NCI-H526 treated with DMSO at 0.1 percent for 48 hours (cell line): ENCODE results near the gene FRY.
A peak's percentile ranks its signal among the peaks of the same experiment; 100 is the strongest.
"Not testable (repeated sequence)": the region's sequence is repeated elsewhere in the genome, so short reads cannot be mapped to it uniquely, and the experiment has no call there.

Experiments
- DNase-seq: peaks from one replicate; lab custom pipeline; 2025; lab: John Stamatoyannopoulos, UW

The FRY gene

DNA sequence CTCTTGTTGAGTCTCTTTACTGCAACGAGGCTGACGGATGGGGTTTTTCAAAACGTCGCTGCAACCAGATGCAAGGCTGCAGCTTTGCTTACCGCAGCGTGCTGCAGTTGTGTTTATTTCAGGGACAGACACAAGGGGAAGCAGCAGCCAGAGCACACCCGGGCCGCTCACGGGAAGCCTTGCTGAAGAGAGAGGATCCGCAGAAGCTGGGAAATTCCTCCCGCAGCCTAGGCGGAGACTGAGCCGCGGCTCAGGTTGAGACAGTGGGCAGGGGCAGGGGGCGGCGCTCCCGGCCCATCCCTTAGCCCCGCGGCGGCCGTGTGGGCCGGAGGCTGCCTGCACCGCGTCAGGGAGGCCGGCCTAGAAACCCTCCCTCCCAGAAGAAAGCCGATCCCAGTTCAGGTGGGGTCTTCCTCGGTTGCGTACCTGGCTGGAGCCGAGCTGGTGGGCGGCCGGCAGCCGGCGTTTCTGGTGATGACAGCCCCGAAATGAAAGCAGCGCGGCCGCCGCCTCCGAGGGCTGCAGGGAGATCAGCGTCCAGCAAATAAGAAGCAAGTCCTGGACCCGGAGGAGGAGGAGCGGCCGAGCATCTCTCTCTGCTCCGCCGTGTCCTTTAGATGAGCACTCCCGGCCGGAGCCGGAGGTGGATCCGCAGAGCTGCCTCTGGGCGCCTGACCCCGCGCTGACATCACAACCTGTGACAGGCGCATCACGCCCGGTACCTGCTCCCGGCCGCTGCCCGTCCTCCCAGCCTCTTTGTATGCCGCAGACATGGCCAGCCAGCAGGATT is at the start of gene FRY:
TSS of gene FRY (plus strand) at position 750 of the 790 bp plus-strand sequence. CDS start at position 772, 22 bp downstream.
- peak; percentile 86 for DNase-seq

- DNase-seq, result no peak
Measured at GRCh38 chr13:31982124-31982523, 49.5 kb upstream of the FRY start.

DNA sequence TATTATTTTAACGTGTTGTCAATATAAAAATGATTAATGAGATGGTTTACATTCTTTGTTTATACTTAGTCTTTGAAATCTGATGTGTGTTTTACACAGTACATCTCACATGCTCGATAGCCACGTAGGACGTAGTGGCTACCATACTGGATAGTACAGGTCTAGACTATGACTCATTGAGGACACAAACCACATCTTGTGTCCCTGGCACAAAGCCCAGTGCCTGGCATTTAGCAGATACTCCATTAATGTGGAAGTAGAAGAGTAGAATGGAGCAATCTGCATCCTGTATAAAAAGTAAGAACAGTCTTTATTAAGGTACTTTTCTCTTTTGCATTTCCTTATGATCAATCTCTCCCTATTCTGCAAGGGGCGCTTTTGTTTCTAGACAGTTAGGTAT is 49.0 kb upstream of the FRY start:
- DNase-seq, result no peak

- not testable (repeated sequence) for DNase-seq
Measured at GRCh38 chr13:31983696-31984095, 47.9 kb upstream of the FRY start.

- DNase-seq, result not testable (repeated sequence)
Measured at GRCh38 chr13:31984388-31984787, 47.2 kb upstream of the FRY start.

DNA sequence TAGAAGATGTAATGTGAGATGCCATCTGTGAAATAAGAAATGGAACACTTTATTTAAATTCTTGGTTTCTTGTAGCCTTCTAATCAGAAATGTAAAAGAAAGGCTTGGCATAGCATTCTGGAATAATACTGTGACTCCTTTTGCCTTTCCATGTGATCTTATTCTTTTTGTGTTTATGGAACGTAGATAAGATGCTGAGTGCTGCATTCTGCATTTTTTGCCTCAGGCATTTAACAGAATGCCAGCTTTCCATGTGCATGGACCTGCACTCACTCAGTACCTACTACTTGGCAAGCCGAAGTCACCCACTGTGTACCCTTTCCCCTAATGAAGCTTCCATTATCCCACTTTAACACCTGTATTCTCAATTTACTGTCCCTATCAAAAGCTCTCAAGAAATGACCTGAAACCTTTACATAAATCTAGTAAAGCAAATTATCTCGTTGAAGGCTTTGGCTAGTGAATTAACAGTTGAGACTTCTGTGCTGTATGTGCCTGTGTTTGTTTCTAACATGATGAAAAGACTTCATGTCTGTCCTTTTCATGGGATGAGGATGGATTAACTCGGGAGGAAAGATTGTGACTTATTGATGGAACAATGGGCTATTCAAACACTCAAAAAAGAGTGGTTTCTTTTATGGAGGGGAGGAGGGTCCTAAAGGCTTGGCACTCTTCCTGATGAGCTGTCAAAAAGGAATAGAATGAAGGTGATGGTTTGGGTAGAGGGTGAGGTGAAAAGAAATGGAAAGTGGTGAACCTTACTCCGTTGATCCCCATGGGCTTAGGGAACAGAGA is 44.7 kb upstream of the FRY start:
- DNase-seq, result no peak

GRCh38 chr13:31987535-31988170 is 43.9 kb upstream of the FRY start:
- DNase-seq, result no peak

DNA sequence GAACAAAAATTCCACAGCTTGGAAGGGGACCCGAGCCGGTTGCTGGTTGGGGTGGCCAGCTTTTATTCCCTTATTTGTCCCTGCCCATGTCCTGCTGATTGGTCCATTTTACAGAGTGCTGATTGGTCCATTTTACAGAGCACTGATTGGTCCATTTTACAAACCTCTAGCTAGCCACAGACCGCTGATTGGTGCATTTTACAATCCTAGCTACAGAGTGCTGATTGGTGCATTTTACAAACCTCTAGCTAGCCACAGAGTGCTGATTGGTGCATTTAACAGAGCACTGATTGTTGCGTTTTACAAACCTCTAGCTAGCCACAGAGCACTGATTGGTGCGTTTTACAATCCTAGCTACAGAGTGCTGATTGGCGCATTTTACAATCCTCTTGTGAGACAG is 37.2 kb upstream of the FRY start:
- not testable (repeated sequence) for DNase-seq

- no peak for DNase-seq
Measured at GRCh38 chr13:31996601-31997000, 35.0 kb upstream of the FRY start.

GRCh38 chr13:31997641-31998040 is 33.9 kb upstream of the FRY start:
- DNase-seq, result no peak

- DNase-seq, result no peak
Measured at GRCh38 chr13:31998131-31998530, 33.4 kb upstream of the FRY start.

DNA sequence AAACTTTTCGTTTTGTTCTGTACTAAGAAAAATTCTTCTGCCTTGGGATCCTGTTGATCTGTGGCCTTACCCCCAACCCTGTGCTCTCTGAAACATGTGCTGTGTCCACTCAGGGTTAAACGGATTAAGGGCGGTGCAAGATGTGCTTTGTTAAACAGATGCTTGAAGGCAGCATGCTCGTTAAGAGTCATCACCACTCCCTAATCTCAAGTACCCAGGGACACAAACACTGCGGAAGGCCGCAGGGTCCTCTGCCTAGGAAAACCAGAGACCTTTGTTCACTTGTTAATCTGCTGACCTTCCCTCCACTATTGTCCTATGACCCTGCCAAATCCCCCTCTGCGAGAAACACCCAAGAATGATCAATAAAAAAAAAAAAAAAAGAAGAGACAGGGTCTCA is 30.8 kb upstream of the FRY start:
- DNase-seq, result not testable (repeated sequence)

GRCh38 chr13:32001154-32001768 is 30.3 kb upstream of the FRY start:
- DNase-seq, result no peak

GRCh38 chr13:32001769-32002168 is 29.8 kb upstream of the FRY start:
- DNase-seq, result no peak

- no peak for DNase-seq
Measured at GRCh38 chr13:32002873-32003272, 28.7 kb upstream of the FRY start.

GRCh38 chr13:32007494-32007893 is 24.1 kb upstream of the FRY start:
- DNase-seq, result no peak

GRCh38 chr13:32008518-32009175 is 22.9 kb upstream of the FRY start:
- no peak for DNase-seq

DNA sequence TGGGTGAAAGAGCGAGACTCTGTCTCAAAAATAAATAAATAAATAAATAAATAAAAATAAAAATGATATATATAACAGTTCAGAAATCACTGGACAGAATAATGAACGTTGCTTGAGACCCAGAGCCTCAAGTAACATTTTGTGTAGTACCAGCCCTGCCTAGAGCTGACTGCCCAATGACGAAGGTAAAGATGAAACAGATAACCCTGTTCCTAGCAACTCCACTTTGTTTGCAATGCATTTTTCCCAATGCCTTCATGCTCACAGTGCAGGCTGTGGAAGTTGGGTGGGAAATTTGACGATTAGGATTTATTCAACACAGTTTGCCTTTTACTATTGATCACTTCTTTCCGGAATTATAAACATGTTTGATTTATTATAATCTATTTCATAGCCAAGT is 22.2 kb upstream of the FRY start:
- no peak for DNase-seq

DNA sequence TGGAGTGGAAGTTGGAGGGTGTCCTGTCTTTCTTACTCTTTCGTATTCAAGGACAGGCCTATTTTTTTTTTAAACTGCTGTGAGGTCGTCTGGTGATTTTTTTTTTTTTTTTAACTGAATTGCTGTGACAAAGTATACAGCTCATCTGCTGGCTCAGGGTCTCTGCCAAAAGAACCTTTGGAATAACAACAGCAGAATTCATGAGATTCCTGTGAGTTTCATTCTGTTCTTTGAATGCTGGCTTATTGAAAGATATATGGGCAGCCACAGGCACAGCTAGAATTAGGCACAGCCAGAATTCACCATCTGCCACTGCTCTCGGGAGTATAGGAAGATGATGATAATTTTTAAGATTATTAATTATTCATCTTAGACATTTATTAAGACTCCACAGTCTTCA is 21.4 kb upstream of the FRY start:
- DNase-seq, result no peak

- no peak for DNase-seq
Measured at GRCh38 chr13:32011971-32012370, 19.6 kb upstream of the FRY start.

- DNase-seq, result no peak
Measured at GRCh38 chr13:32013181-32013580, 18.4 kb upstream of the FRY start.

DNA sequence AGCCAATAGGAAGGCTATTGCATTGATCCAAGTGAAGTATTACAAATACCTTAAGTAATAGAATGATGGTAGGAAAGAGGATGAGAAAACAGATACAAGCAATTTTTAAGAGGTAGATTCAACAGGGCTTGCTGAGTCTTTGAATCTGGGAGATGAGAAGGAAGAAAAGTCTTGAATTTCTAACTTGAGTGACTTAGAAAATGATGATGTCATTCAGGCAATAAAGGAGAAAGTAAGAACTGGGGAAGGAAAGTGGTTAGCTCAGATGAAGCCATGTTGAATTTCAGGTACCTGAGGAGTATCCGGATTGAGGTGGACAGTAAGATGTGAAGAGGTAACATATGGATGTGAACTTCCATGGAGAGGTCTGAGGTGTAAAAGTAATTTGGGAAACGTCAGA is 15.5 kb upstream of the FRY start:
- DNase-seq, result no peak
